Cardiac muscle cell (in vitro differentiated cells and primary cell): ENCODE results near the gene NSD1. TPM values are rescaled to one million over a fixed set of nuclear protein-coding genes. Genes with fewer than 3 reads are reported as not detected.

ENCODE experiments used
- DNase-seq, 2 donors: peaks; one replicate each; pipeline versions ENCODE4 v3.0.0 to v3.0.0-alpha.2; 2010 to 2017; ENCODE audit warnings: low read depth in 1 of 2, low spot score in 1 of 2
- H3K27ac ChIP-seq: fragments of 200-600 bp; sonication (generic); 2 replicates; pipeline ENCODE4 v1.5.1; 2016
- H3K27me3 ChIP-seq: fragments of 200-600 bp; sonication (generic); 2 replicates; pipeline ENCODE4 v1.6.0; 2016; ENCODE audit warnings: control low read depth
- H3K36me3 ChIP-seq: fragments of 200-600 bp; sonication (generic); 2 replicates; pipeline ENCODE4 v1.5.1; 2016; ENCODE audit warnings: control low read depth
- H3K4me1 ChIP-seq: fragments of 200-600 bp; sonication (generic); 2 replicates; pipeline ENCODE4 v1.8.1; 2017; ENCODE audit warnings: low read depth, mild to moderate bottlenecking, mixed run types
- H3K4me3 ChIP-seq: fragments of 200-600 bp; sonication (generic); 2 replicates; pipeline ENCODE4 v1.5.1; 2016; ENCODE audit warnings: mild to moderate bottlenecking
- H3K9me3 ChIP-seq: fragments of 200-600 bp; sonication (generic); 2 replicates; pipeline ENCODE4 v1.5.1; 2017; ENCODE audit warnings: low read depth, mild to moderate bottlenecking, control low read depth
- CTCF ChIP-seq: IDR thresholded peaks from 2 replicates; pipeline ENCODE4 v1.5.1; 2012; ENCODE audit warnings: low read depth, mild to moderate bottlenecking, low read length
- polyA plus RNA-seq: library from polyadenylated mRNA; unstranded; fragments of >200 nt; fragmentation: Nextera tagmentation; extraction: Ambion mirVana; gene quantifications from 2 replicates; pipeline ENCODE4 v1.2.1, GENCODE V29; 2016
- total RNA-seq: library from RNA; depleted of rRNA; stranded (reverse); fragments of >200 nt; gene quantifications from 2 replicates; pipeline ENCODE4 v1.2.3, GENCODE V29; 2016

Gene NSD1
- total and polyA plus RNA-seq, 2 experiments from 2014 or later: 37.8 to 37.9 TPM

- Histone ChIP-seq H3K4me3 (no peak overlapping the region), H3K27me3 (no peaks in the 10 kb centered on the region), H3K9me3 (no peaks in the 10 kb centered on the region), H3K4me1 (no peaks in the 10 kb centered on the region), H3K36me3 (peaks cover 42% of the 10 kb centered on the region), H3K27ac (no peak overlapping the region)
- DNase-seq: no peak
- TF ChIP-seq CTCF: no peak
Measured at GRCh38 chr5:177269232-177269895, 135.8 kb downstream of the NSD1 start.

GRCh38 chr5:177269976-177270375, 136.4 kb downstream of the NSD1 start:
- no peak overlapping the region for H3K27ac ChIP-seq
- peaks cover 47% of the 10 kb centered on the region for H3K36me3 ChIP-seq
- DNase-seq: no peak

GRCh38 chr5:177270653-177271052, 137.1 kb downstream of the NSD1 start:
- no peaks in the 10 kb centered on the region for H3K4me1 ChIP-seq
- no peaks in the 10 kb centered on the region for H3K27me3 ChIP-seq
- H3K36me3 ChIP-seq: peaks cover 49% of the 10 kb centered on the region
- no peak overlapping the region for H3K4me3 ChIP-seq
- H3K9me3 ChIP-seq: no peaks in the 10 kb centered on the region
- no peak for TF ChIP-seq CTCF
- DNase-seq: no peak
- no peak overlapping the region for H3K27ac ChIP-seq

More at GRCh38 chr5:177269976-177270375, 136.4 kb downstream of the NSD1 start:
- no peaks in the 10 kb centered on the region for H3K27me3 ChIP-seq
- no peak overlapping the region for H3K4me3 ChIP-seq
- no peaks in the 10 kb centered on the region for H3K9me3 ChIP-seq
- TF ChIP-seq CTCF: no peak
- H3K4me1 ChIP-seq: no peaks in the 10 kb centered on the region

GRCh38 chr5:177271113-177271512, 137.5 kb downstream of the NSD1 start:
- H3K9me3 ChIP-seq: no peaks in the 10 kb centered on the region
- no peak overlapping the region for H3K4me3 ChIP-seq
- peaks cover 51% of the 10 kb centered on the region for H3K36me3 ChIP-seq
- no peak for DNase-seq
- TF ChIP-seq CTCF: no peak
- H3K27ac ChIP-seq: no peak overlapping the region
- H3K27me3 ChIP-seq: no peaks in the 10 kb centered on the region
- H3K4me1 ChIP-seq: no peaks in the 10 kb centered on the region

- Histone ChIP-seq H3K4me3 (no peak overlapping the region), H3K9me3 (no peaks in the 10 kb centered on the region), H3K36me3 (peaks cover 47% of the 10 kb centered on the region), H3K27ac (no peak overlapping the region), H3K4me1 (no peaks in the 10 kb centered on the region), H3K27me3 (no peaks in the 10 kb centered on the region)
- no peak for DNase-seq
- no peak for TF ChIP-seq CTCF
Measured at GRCh38 chr5:177275883-177276282, 142.3 kb downstream of the NSD1 start.

GRCh38 chr5:177276886-177277285, 143.3 kb downstream of the NSD1 start:
- no peak for DNase-seq
- no peaks in the 10 kb centered on the region for H3K4me1 ChIP-seq
- H3K36me3 ChIP-seq: peaks cover 46% of the 10 kb centered on the region
- H3K27me3 ChIP-seq: no peaks in the 10 kb centered on the region
- TF ChIP-seq CTCF: no peak
- no peak overlapping the region for H3K4me3 ChIP-seq
- H3K27ac ChIP-seq: no peak overlapping the region
- H3K9me3 ChIP-seq: no peaks in the 10 kb centered on the region
